Left ventricle myocardium inferior (tissue), 1 donor: ENCODE data around the gene TBC1D22A. TPM values are rescaled to one million over a fixed set of nuclear protein-coding genes. Genes with fewer than 3 reads are reported as not detected.

ENCODE experiments used
- DNase-seq: peaks from one replicate; pipeline ENCODE4 v3.0.0-alpha.2; 2020
- H3K27ac ChIP-seq: fragments of 200-600 bp; replicated peaks from 2 replicates; pipeline ENCODE4 v1.8.0; 2021
- H3K27me3 ChIP-seq: fragments of 200-600 bp; 2 replicates; pipeline ENCODE4 v1.8.0; 2021; ENCODE audit warnings: low read depth
- H3K36me3 ChIP-seq: fragments of 200-600 bp; 2 replicates; pipeline ENCODE4 v1.8.0; 2021
- H3K4me1 ChIP-seq: fragments of 200-600 bp; 2 replicates; pipeline ENCODE4 v1.8.0; 2021
- H3K4me3 ChIP-seq: fragments of 200-600 bp; 2 replicates; pipeline ENCODE4 v1.8.0; 2021; ENCODE audit warnings: mild to moderate bottlenecking, moderate library complexity
- H3K9me3 ChIP-seq: fragments of 200-600 bp; replicated peaks from 2 replicates; pipeline ENCODE4 v1.8.0; 2021
- CTCF ChIP-seq: fragments of 200-600 bp; IDR thresholded peaks from 2 replicates; pipeline ENCODE4 v1.8.0; 2021; ENCODE audit warnings: antibody characterized with exemption, mild to moderate bottlenecking, borderline replicate concordance
- intact Hi-C: fragments of 100-400 bp; cut with micrococcal nuclease; formaldehyde crosslinking; loops from one replicate; pipeline ENCODE4 v1.11.0; 2022
- total RNA-seq: library from RNA; stranded (reverse); fragmentation: NEBNext Ultra II Directional; extraction: Animal tissue kit (Norgen Biotek cat#: 25700); gene quantifications from one replicate; pipeline ENCODE4 v1.2.1, GENCODE V29; 2021
- donor health status: DM: no; HTN: yes; CAD: no; lungs with severe emphysema.

The TBC1D22A gene
- total RNA-seq, 1 donor from 2014 or later = 16.2 TPM

DNA sequence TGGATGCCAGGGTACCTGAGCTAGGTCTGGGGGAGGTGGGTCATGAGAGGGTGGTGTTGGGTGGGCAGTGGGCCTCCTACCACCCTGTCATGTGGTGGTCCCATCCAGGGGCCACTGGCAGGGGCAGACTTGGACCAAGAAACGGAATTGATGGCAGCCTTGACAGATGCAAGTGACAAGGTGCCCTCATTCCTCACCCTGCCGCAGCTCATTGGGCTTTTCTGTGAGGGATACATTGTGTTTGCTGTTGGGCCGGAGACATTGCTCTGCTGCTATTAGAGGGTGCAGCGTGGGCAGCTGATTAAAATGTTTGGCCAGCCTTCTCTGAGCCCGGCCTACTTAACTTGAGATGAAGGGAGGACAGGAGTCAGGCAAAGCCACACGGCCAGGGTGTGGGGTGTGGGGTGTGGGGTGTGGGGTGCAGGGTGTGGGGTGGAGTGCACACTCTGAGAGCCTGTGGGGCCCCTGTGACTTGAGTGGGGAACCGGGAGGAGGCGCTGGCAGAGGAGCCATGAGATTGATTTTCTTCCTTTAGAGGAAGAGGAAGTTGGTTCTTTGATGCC lies 351.5 kb downstream of the TBC1D22A start:
- intact Hi-C loops = no loop called here
- DNase-seq = no peak
- Histone ChIP-seq H3K27ac (no peak overlapping the region), H3K9me3 (peaks cover 4% of the 10 kb centered on the region), H3K36me3 (peaks cover 10% of the 10 kb centered on the region), H3K4me3 (no peak overlapping the region), H3K27me3 (no peaks in the 10 kb centered on the region), H3K4me1 (no peaks in the 10 kb centered on the region)
- no peak for TF ChIP-seq CTCF

DNA sequence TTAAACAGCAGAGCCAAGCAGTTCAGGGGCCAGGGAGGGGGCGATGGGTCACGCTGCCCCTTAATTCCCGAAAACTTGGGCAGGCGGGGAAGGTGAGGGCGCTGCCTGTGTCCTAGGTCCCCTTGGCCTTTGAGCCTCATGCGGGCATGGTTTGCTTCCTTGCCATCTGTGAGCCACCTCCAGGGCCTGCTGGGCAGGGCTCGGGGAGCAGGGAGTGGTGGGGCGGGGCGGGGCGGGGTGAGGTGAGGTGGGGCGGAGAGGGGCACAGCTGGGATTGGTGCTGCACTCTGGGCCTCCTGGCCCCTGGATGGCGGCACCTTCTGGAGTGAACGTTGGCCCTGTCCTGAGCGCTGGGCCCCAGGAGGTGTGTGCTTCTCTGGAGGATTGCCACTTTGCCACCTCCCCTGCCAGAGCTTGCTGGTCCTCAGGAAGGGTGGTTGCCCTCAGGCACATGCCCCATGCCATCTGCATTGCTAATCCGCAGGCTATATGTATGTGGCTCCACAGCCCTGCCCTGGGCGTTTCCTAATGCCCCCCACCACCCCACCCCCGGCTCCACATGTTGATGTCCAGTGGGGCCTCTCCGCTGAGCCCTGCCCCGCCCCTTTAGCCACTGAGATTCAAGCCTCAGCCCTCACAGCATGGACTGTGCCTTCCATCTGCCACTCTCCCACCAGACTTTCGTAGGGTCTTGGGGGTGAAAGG lies 352.5 kb downstream of the TBC1D22A start:
- Histone ChIP-seq H3K4me1 (no peaks in the 10 kb centered on the region), H3K9me3 (no peaks in the 10 kb centered on the region), H3K36me3 (peaks cover 10% of the 10 kb centered on the region), H3K4me3 (no peak overlapping the region), H3K27ac (no peak overlapping the region), H3K27me3 (no peaks in the 10 kb centered on the region)
- TF ChIP-seq CTCF = no peak
- intact Hi-C loops = no loop called here
- no peak for DNase-seq

DNA sequence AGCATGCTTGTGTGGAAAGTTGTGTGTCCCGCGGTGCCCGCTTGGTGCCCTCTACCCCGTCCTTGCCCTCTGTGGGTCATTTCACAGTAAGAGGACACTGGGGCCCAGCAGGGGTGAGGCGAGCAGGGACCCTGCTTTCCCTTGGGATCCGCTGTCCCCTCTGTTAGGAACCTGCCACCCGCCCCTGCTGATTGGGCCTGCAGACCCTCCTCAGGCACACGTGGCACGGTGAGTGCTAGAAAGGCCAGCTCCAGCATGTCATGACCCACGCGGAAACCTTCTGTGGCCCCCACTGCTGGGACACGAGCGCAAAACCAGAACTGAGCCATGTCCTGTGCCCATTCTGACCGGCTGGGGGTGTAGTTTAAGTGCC lies 353.1 kb downstream of the TBC1D22A start:
- H3K27me3 ChIP-seq = no peaks in the 10 kb centered on the region
- peaks cover 10% of the 10 kb centered on the region for H3K36me3 ChIP-seq
- H3K4me1 ChIP-seq = no peaks in the 10 kb centered on the region
- H3K27ac ChIP-seq = no peak overlapping the region
- H3K9me3 ChIP-seq = no peaks in the 10 kb centered on the region
- no peak overlapping the region for H3K4me3 ChIP-seq
- DNase-seq = no peak
- intact Hi-C loops = no loop called here
- TF ChIP-seq CTCF = no peak

DNA sequence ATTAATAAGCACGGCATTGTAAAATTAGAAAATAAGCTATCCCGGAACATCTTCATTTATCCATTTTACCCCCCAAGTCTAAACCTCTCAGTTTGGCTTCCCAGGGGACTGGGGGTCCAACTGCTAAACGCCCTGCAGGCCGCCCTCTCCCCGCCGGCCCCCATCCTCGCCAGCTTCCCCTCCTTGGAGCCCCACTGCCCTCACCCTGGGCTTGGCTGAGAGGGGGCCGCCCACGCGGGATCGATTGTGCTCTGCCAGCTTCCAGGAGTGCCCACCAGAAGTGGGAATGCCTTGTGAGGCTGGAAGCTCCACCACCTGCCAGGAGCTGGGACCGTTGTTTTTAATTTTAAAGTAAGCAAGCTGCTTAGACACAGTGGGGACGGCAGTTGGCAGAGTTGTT lies 353.5 kb downstream of the TBC1D22A start:
- intact Hi-C loops = no loop called here
- no peak overlapping the region for H3K4me3 ChIP-seq

More for the DNA sequence above, 353.5 kb downstream of the TBC1D22A start:
- no peaks in the 10 kb centered on the region for H3K9me3 ChIP-seq
- no peak for DNase-seq
- H3K27me3 ChIP-seq = no peaks in the 10 kb centered on the region
- H3K27ac ChIP-seq = no peak overlapping the region
- no peaks in the 10 kb centered on the region for H3K4me1 ChIP-seq
- H3K36me3 ChIP-seq = peaks cover 10% of the 10 kb centered on the region
- no peak for TF ChIP-seq CTCF
